PFSK-1 (cell line): ENCODE data around the gene TCTN1.

ENCODE experiments used
- FOXP2 ChIP-seq: optimal IDR thresholded peaks from 2 replicates; pipeline ENCODE3; 2011; ENCODE audit warnings: borderline replicate concordance, control low read depth, inconsistent platforms; ENCODE audit not compliant: insufficient read depth; ENCODE audit errors: extremely low read length, extremely low read depth
- POLR2AphosphoS5 ChIP-seq: IDR thresholded peaks from 2 replicates; pipeline ENCODE4 v1.6.1; 2012; ENCODE audit warnings: low read depth, mild to moderate bottlenecking, control low read depth, low read length, moderate library complexity
- REST ChIP-seq, 2 experiments: IDR thresholded peaks; 2 replicates each; pipeline versions ENCODE4 v1.6.1 to v1.8.0; 2011 to 2012; ENCODE audit warnings: low read depth in 2 of 2, low read length in 2 of 2, control low read depth in 1 of 2, inconsistent platforms in 1 of 2, mild to moderate bottlenecking in 1 of 2, moderate library complexity in 1 of 2; ENCODE audit not compliant: insufficient read depth in 1 of 2
- SIN3A ChIP-seq: IDR thresholded peaks from 2 replicates; pipeline ENCODE4 v1.6.1; 2012; ENCODE audit warnings: mild to moderate bottlenecking, low read length, moderate library complexity, borderline replicate concordance; ENCODE audit not compliant: insufficient read depth
- TAF1 ChIP-seq: IDR thresholded peaks from 2 replicates; pipeline ENCODE4 v1.6.1; 2012; ENCODE audit warnings: low read length, control low read depth, borderline replicate concordance; ENCODE audit not compliant: insufficient read depth

Gene TCTN1

GRCh38 chr12:110639336-110640141, 25.6 kb downstream of the TCTN1 start:
- TF ChIP-seq TAF1 = no peak
- TF ChIP-seq SIN3A = no peak
- TF ChIP-seq POLR2AphosphoS5 = no peak
- TF ChIP-seq FOXP2 = no peak
- TF ChIP-seq REST (IDR thresholded peaks at IDR 0.05; ENCODE audit: insufficient read depth in 1 of 2, low read depth in 2 of 2, low read length in 2 of 2) = no peak

- TF ChIP-seq SIN3A = no peak
- TF ChIP-seq POLR2AphosphoS5 = no peak
- no peak for TF ChIP-seq TAF1
- no peak for TF ChIP-seq FOXP2
- no peak for TF ChIP-seq REST (IDR thresholded peaks at IDR 0.05; ENCODE audit: insufficient read depth in 1 of 2, low read depth in 2 of 2, low read length in 2 of 2)
Observed at GRCh38 chr12:110640275-110641025, 26.5 kb downstream of the TCTN1 start.

- no peak for TF ChIP-seq POLR2AphosphoS5
- TF ChIP-seq SIN3A = no peak
- TF ChIP-seq TAF1 = no peak
- TF ChIP-seq REST (IDR thresholded peaks at IDR 0.05; ENCODE audit: insufficient read depth in 1 of 2, low read depth in 2 of 2, low read length in 2 of 2) = no peak
- no peak for TF ChIP-seq FOXP2
Observed at GRCh38 chr12:110641521-110641920, 27.6 kb downstream of the TCTN1 start.

GRCh38 chr12:110647631-110648040, 33.7 kb downstream of the TCTN1 start:
- no peak for TF ChIP-seq TAF1
- TF ChIP-seq POLR2AphosphoS5 = no peak
- no peak for TF ChIP-seq FOXP2
- TF ChIP-seq REST (IDR thresholded peaks at IDR 0.05; ENCODE audit: insufficient read depth in 1 of 2, low read depth in 2 of 2, low read length in 2 of 2) = no peak
- TF ChIP-seq SIN3A = no peak
